ENCODE data around the gene HELB.
A peak's percentile ranks its signal among the peaks of the same experiment; 100 is the strongest.

The HELB gene

GRCh38 chr12:66304296-66304900, 2.1 kb downstream of the HELB start:
- POLR2A ChIA-PET = no interaction called here
- no peak for DNase-seq (ENCODE audit: low read depth, low spot score)
- CTCF ChIA-PET = interaction anchor here (1.2 to 1.6 kb wide), 2 partner anchors 35 to 105 kb away, joined by 3 read pairs; no protein-coding TSS in a partner anchor
- no peak for TF ChIP-seq CTCF (IDR thresholded peaks at IDR 0.05; ENCODE audit: insufficient read depth, low read length, missing control alignments)
- H3K4me3 ChIP-seq (ENCODE audit: low read depth, low read length) = no peak overlapping the region

- POLR2A ChIA-PET = no interaction called here
- CTCF ChIA-PET = no interaction called here
These were observed 7.3 kb downstream of the HELB start for GRCh38 chr12:66309606-66310005.

GRCh38 chr12:66312189-66312588, 9.9 kb downstream of the HELB start:
- DNase-seq (ENCODE audit: low read depth, low spot score) = no peak
- TF ChIP-seq CTCF (IDR thresholded peaks at IDR 0.05; ENCODE audit: insufficient read depth, low read length, missing control alignments) = no peak
- CTCF ChIA-PET = interaction anchor here (0.8 to 1.4 kb wide), 3 partner anchors 10 to 384 kb away, joined by 3 to 4 read pairs (median 3); partner anchors contain the start of gene HELB
- no peak overlapping the region for H3K4me3 ChIP-seq (ENCODE audit: low read depth, low read length)
- POLR2A ChIA-PET = no interaction called here

More at GRCh38 chr12:66309606-66310005, 7.3 kb downstream of the HELB start:
- H3K4me3 ChIP-seq (ENCODE audit: low read depth, low read length) = no peak overlapping the region
- TF ChIP-seq CTCF (IDR thresholded peaks at IDR 0.05; ENCODE audit: insufficient read depth, low read length, missing control alignments) = no peak
- peak; percentile 16 for DNase-seq (ENCODE audit: low read depth, low spot score)

GRCh38 chr12:66314278-66314677, 12.0 kb downstream of the HELB start:
- ChIA-PET POLR2A (no interaction called here), CTCF (interaction anchor here (1.2 kb wide), 1 partner anchor 15 kb away, joined by 3 read pairs; no protein-coding TSS in a partner anchor)
- no peak overlapping the region for H3K4me3 ChIP-seq (ENCODE audit: low read depth, low read length)
- no peak for DNase-seq (ENCODE audit: low read depth, low spot score)
- TF ChIP-seq CTCF (IDR thresholded peaks at IDR 0.05; ENCODE audit: insufficient read depth, low read length, missing control alignments) = no peak

- TF ChIP-seq CTCF (IDR thresholded peaks at IDR 0.05; ENCODE audit: insufficient read depth, low read length, missing control alignments) = no peak
- POLR2A ChIA-PET = no interaction called here
- CTCF ChIA-PET = no interaction called here
- no peak overlapping the region for H3K4me3 ChIP-seq (ENCODE audit: low read depth, low read length)
- no peak for DNase-seq (ENCODE audit: low read depth, low spot score)
These were observed 17.1 kb downstream of the HELB start for GRCh38 chr12:66319266-66319954.

- ChIA-PET POLR2A (no interaction called here), CTCF (no interaction called here)
- no peak for DNase-seq (ENCODE audit: low read depth, low spot score)
- no peak overlapping the region for H3K4me3 ChIP-seq (ENCODE audit: low read depth, low read length)
- TF ChIP-seq CTCF (IDR thresholded peaks at IDR 0.05; ENCODE audit: insufficient read depth, low read length, missing control alignments) = no peak
These were observed 18.7 kb downstream of the HELB start for GRCh38 chr12:66320996-66321395.
